ENCODE data around the gene FUCA1.

DNA sequence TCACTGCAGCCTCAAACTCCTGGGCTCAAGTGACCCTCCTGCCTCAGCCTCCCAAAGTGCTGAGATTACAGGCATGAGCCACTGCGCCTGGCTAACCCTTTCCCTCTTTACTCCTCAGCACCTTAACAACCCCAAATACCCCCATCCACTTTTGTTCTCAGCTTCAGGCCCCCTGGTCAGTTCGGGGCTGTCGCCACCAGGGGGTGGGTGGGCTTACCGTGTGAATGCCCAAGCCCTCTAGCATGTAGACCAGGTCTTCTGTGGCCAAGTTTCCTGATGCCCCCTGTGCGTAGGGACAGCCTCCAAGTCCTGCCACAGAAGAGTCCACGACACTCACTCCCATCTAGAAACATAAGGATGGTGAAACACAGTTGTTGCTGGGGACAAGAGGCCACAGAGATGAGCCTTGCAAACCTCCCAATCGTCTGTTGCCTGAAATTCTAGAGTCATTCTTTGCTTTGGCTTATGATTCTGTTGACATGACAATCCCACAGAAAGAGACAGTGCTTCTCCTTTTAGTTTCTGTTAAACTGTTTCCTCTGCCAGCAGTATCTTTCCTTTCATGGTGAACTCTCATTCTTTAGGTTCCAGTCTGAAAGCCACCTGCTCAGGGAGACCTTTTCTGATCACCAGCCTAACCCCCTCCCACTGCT is 63.8 kb downstream of the FUCA1 start:
- no peak for TF ChIP-seq EZH2 (IDR thresholded peaks at IDR 0.05; ENCODE audit: low read depth)
- TF ChIP-seq, protein P1, sequence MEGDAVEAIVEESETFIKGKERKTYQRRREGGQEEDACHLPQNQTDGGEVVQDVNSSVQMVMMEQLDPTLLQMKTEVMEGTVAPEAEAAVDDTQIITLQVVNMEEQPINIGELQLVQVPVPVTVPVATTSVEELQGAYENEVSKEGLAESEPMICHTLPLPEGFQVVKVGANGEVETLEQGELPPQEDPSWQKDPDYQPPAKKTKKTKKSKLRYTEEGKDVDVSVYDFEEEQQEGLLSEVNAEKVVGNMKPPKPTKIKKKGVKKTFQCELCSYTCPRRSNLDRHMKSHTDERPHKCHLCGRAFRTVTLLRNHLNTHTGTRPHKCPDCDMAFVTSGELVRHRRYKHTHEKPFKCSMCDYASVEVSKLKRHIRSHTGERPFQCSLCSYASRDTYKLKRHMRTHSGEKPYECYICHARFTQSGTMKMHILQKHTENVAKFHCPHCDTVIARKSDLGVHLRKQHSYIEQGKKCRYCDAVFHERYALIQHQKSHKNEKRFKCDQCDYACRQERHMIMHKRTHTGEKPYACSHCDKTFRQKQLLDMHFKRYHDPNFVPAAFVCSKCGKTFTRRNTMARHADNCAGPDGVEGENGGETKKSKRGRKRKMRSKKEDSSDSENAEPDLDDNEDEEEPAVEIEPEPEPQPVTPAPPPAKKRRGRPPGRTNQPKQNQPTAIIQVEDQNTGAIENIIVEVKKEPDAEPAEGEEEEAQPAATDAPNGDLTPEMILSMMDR (conservative IDR thresholded peaks at IDR 0.05), result no peak

Data from PC-9 (cell line).